HepG2 (cell line): ENCODE results near the gene SOWAHD. TPM values are rescaled to one million over a fixed set of nuclear protein-coding genes. Genes with fewer than 3 reads are reported as not detected.

Experiments used
- CEBPZ ChIP-seq: IDR thresholded peaks from 2 replicates; pipeline ENCODE4 v1.6.1; 2012; ENCODE audit warnings: low read length, improper control_type of control experiment
- ETV5 ChIP-seq: IDR thresholded peaks from 2 replicates; pipeline ENCODE4 v1.6.1; 2018; ENCODE audit warnings: missing biosample characterization, missing genetic modification reagents, inconsistent platforms, borderline replicate concordance
- FOXA3 ChIP-seq: IDR thresholded peaks from 2 replicates; pipeline ENCODE4 v1.6.1; 2016; ENCODE audit warnings: missing genetic modification reagents, missing compliant biosample characterization
- MXD1 ChIP-seq: sonication (generic); formaldehyde crosslinking; IDR thresholded peaks from 2 replicates; pipeline ENCODE4 v1.4.0; 2020; ENCODE audit warnings: mild to moderate bottlenecking, missing genetic modification reagents
- NFYC ChIP-seq: IDR thresholded peaks from 2 replicates; pipeline ENCODE4 v1.6.1; 2016; ENCODE audit warnings: missing genetic modification reagents, missing compliant biosample characterization
- PRMT3 ChIP-seq: sonication (generic); formaldehyde crosslinking; IDR thresholded peaks from 2 replicates; pipeline ENCODE4 v1.8.1; 2022; ENCODE audit warnings: low read depth, mild to moderate bottlenecking, moderate library complexity, missing genetic modification reagents, borderline replicate concordance
- RFXAP ChIP-seq: sonication (generic); formaldehyde crosslinking; IDR thresholded peaks from 2 replicates; pipeline ENCODE4 v1.4.0; 2020; ENCODE audit warnings: missing genetic modification reagents, borderline replicate concordance
- SMAD1 ChIP-seq: sonication (generic); formaldehyde crosslinking; IDR thresholded peaks from 2 replicates; pipeline ENCODE4 v1.4.0; 2020; ENCODE audit warnings: missing genetic modification reagents, low read depth, mild to moderate bottlenecking, borderline replicate concordance
- STAT6 ChIP-seq: sonication (generic); formaldehyde crosslinking; IDR thresholded peaks from 2 replicates; pipeline ENCODE4 v1.4.0; 2020; ENCODE audit warnings: missing genetic modification reagents, mild to moderate bottlenecking, borderline replicate concordance
- ZFP1 ChIP-seq: IDR thresholded peaks from 2 replicates; pipeline ENCODE4 v1.6.1; 2016
- ZFP36L2 ChIP-seq: sonication (generic); formaldehyde crosslinking; IDR thresholded peaks from 2 replicates; pipeline ENCODE4 v1.4.0; 2020; ENCODE audit warnings: missing genetic modification reagents
- ZFY ChIP-seq: sonication (generic); formaldehyde crosslinking; IDR thresholded peaks from 2 replicates; pipeline ENCODE4 v1.4.0; 2020; ENCODE audit warnings: missing genetic modification reagents
- ZKSCAN8 ChIP-seq: IDR thresholded peaks from 2 replicates; pipeline ENCODE4 v1.6.1; 2016; ENCODE audit warnings: borderline replicate concordance, missing genetic modification reagents, missing compliant biosample characterization
- ZNF124 ChIP-seq: sonication (generic); formaldehyde crosslinking; IDR thresholded peaks from 2 replicates; pipeline ENCODE4 v1.4.0; 2020; ENCODE audit warnings: missing genetic modification reagents
- ZNF143 ChIP-seq: sonication (generic); formaldehyde crosslinking; IDR thresholded peaks from 2 replicates; pipeline ENCODE4 v1.4.0; 2020; ENCODE audit warnings: missing genetic modification reagents
- ZNF264 ChIP-seq: sonication (generic); formaldehyde crosslinking; IDR thresholded peaks from 2 replicates; pipeline ENCODE4 v1.4.0; 2020; ENCODE audit warnings: missing genetic modification reagents
- ZNF335 ChIP-seq: sonication (generic); formaldehyde crosslinking; IDR thresholded peaks from 2 replicates; pipeline ENCODE4 v1.4.0; 2020; ENCODE audit warnings: missing genetic modification reagents
- ZNF468 ChIP-seq: sonication (generic); formaldehyde crosslinking; IDR thresholded peaks from 2 replicates; pipeline ENCODE4 v1.8.0; 2022; ENCODE audit warnings: mild to moderate bottlenecking, moderate library complexity, missing genetic modification reagents
- ZNF607 ChIP-seq: sonication (generic); formaldehyde crosslinking; IDR thresholded peaks from 2 replicates; pipeline ENCODE4 v1.5.1; 2020; ENCODE audit warnings: missing genetic modification reagents, mild to moderate bottlenecking, borderline replicate concordance
- ZNF644 ChIP-seq: IDR thresholded peaks from 2 replicates; pipeline ENCODE4 v1.6.1; 2016; ENCODE audit warnings: low read depth
- ZNF773 ChIP-seq: sonication (generic); formaldehyde crosslinking; IDR thresholded peaks from 2 replicates; pipeline ENCODE4 v1.4.0; 2020; ENCODE audit warnings: missing genetic modification reagents, borderline replicate concordance
- ZNF776 ChIP-seq: sonication (generic); formaldehyde crosslinking; IDR thresholded peaks from 2 replicates; pipeline ENCODE4 v1.4.0; 2020; ENCODE audit warnings: mild to moderate bottlenecking, missing genetic modification reagents
- ZXDC ChIP-seq: sonication (generic); formaldehyde crosslinking; IDR thresholded peaks from 2 replicates; pipeline ENCODE4 v1.5.0; 2020; ENCODE audit warnings: mild to moderate bottlenecking, missing genetic modification reagents
- polyA plus RNA-seq, 8 experiments: library from polyadenylated mRNA; depleted of rRNA in 3 of 8; stranded (reverse) in 7 of 8; unstranded in 1 of 8; fragments of >200 nt; fragmentation: Illumina TruSeq in 4 of 8; extraction: Trizol in 4 of 8; gene quantifications; 2 replicates each; pipeline versions ENCODE4 v1.2.1 to v1.2.3, GENCODE V29; 2011 to 2016; ENCODE audit warnings: low read depth in 4 of 8, missing spikeins in 1 of 8, mixed read lengths in 1 of 8; ENCODE audit not compliant: insufficient read depth in 1 of 8
- total RNA-seq, 5 experiments: library from RNA; depleted of rRNA; stranded (reverse); fragments of >200 nt; fragmentation: Illumina TruSeq; extraction: Trizol; gene quantifications; 2 replicates each; pipeline ENCODE4 v1.2.3, GENCODE V29; 2016; ENCODE audit warnings: low read depth in 1 of 5

SOWAHD gene
- total and polyA plus RNA-seq, 2 of the 13 experiments (the other 11 are each of a cell fraction or from before 2014, with no cell fraction given): 1.0 to 1.3 TPM

- TF ChIP-seq ZNF264 (CRISPR knock-in tag): no peak
- TF ChIP-seq ZNF644 (CRISPR knock-in tag): no peak
- peak; percentile 10; the same call in 1 of the 2 replicates for TF ChIP-seq ETV5 (CRISPR knock-in tag)
- TF ChIP-seq ZFP36L2 (CRISPR knock-in tag): no peak
- no peak for TF ChIP-seq CEBPZ
- no peak for TF ChIP-seq RFXAP
- 0 out of 2 replicates have a peak, but pooled peaks have one; percentile 21 for TF ChIP-seq FOXA3
- no peak for TF ChIP-seq ZNF468 (CRISPR knock-in tag)
- no peak for TF ChIP-seq ZNF776 (CRISPR knock-in tag)
- TF ChIP-seq NFYC (CRISPR knock-in tag): no peak
- no peak for TF ChIP-seq ZNF607 (CRISPR knock-in tag)
- TF ChIP-seq ZXDC (CRISPR knock-in tag): no peak
- TF ChIP-seq STAT6 (CRISPR knock-in tag): no peak
- no peak for TF ChIP-seq ZNF773
- TF ChIP-seq ZFY (CRISPR knock-in tag): 0 out of 2 replicates have a peak, but pooled peaks have one; percentile 39
- TF ChIP-seq ZNF143 (CRISPR knock-in tag): no peak
- no peak for TF ChIP-seq ZFP1 (CRISPR knock-in tag)
- no peak for TF ChIP-seq MXD1
- TF ChIP-seq ZNF124 (CRISPR knock-in tag): no peak
- TF ChIP-seq ZKSCAN8 (CRISPR knock-in tag): no peak
- no peak for TF ChIP-seq ZNF335 (CRISPR knock-in tag)
- TF ChIP-seq PRMT3 (CRISPR knock-in tag): no peak
- TF ChIP-seq SMAD1: no peak
Observed at GRCh38 chrX:119755981-119756533, 2.3 kb upstream of the SOWAHD start (continued).
